NCI-H526 (cell line): Measurements from ENCODE around the gene BMF.
A peak's percentile ranks its signal among the peaks of the same experiment; 100 is the strongest.

Experiments
- DNase-seq, 2 experiments: peaks; one replicate each; lab custom pipeline; 2025; lab: John Stamatoyannopoulos, UW

BMF gene

DNA sequence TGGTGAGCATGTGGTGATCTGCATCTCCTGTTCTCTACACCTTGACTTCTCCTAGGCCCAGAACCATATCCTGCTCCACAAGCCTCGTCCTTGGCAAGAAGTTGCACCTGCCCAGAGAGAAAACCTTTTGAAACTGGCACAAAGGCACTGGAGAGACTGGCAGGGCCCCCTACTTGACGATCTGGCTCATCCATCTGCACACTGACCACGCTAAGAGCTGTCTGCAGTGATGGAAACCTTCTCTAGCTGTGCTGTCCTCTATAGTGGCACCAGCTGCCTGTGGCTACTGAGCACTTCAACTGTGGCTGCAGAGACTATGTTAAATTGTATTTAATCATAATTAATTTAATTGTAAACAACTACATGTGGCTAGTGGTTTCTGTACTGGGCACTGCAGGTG, 43.5 kb downstream of the BMF start:
- no peak for DNase-seq

DNA sequence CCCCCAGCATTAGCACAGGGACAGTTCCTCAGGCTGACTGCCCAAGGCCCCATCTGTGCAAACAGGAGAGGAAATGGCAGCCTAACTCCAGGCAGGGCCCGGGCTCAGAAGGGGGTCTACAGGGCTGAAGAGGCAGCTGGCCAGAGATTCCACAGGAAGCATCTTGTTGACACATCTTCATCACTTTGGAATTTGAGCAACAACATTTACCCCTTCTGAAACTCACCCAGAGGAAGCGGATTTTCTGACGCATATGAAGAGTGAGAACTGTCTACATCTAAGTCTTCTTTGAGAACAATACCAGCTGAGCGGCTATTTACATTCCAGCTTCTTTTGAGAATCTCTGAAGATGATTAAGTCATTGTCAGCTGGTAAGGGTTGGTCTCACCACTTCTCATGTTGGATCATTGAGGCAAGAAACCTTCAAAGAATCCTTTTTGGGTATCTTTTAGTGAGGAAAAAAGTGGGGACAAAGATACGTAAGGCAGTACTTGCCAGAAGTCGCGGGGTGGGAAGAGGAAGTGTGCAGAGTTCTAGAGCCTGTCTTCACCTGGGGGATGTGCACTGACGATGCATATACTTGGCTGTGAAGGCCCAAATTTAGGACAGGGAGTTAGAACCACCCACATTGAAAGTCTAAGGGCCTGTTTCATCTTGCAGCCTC, 44.3 kb downstream of the BMF start:
- DNase-seq: no peak

DNA sequence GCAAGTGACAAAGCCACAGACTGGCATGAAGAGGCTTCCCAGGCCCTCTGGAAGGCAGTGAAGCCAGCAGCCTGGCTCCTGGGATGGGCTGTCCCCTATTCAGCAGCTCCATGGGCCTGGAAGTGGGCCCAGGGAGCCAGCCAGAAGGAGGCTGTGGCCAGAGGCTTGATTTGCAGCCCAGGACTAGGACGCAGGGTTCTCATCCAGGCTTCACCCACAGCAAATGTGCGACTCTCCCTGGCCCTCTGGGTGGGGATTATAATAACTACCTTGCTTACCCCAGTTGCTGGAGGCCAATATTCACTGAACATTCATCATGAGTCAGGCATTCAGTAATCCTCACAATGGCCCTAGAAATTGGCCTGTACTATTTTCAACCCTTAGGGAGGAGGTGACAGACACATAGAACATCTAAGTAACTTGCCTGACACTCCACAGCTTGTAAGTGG, 45.1 kb downstream of the BMF start:
- no peak for DNase-seq

DNA sequence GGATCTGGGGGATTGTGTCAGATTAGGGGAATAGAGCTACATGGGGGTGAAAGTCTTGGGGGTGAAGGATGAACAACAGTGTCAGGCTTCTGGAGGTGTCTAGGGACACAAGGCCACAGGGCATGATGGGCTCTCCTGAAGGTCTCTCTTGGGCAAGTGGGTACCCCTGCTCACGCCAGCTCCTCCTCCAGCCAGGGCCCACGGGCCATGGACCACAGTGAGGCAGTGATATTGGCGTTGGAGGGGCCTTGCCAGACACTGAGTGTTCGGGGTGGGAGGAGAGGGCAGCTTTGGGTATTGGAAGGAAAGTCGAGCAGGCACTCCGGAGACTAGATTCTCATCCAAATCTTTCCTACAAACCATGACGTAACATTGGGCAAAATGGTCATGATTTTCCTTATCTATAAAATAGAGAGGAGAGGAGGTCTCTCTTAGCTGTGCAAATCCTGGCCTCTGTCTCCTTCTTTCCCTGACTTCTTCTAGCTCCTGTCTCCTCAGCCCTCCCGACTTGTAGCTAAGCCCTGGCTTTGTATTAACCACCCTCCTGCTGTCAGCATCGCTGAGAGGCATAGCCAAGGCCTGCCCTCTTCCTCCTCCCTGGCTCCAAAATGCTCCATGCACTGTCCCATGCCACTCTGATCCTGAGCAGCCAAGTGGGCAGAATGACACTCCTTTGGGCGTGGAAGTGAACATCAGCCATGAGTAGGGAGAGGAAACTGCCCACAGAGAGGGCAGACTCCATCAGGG, 45.7 kb downstream of the BMF start:
- no peak for DNase-seq

DNA sequence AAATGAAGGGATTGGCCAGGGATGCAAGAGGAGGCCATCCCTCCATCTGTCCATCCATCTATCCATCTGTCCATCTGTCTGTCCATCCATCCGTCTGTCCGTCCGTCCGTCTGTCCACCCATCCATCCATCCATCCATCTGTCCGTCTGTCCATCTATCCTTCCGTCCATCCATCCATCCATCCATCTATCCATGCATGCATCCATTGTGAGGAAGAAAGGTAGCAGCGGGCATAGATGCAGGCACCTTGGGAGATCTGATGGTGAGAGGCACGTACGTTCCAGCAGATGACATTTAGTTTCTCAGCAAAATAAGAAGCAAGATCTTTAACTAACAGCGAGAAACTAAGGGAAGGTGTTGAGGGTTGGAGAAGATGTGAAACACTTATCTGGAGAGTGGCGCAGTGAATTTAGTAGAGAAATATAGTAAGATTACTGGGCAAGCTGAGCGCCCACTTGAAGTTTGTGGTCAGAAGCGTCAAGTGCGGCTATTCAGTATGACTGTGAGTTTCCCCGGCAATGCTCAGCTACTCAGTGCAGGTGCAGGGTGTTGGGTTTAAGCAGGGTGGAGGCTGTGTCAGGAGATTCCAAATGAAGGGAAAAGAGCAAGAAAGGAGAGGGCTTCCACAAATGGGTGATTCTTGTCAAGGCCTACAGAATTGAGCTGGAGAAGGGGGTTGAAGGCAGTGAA, 47.3 kb downstream of the BMF start:
- no peak for DNase-seq

DNA sequence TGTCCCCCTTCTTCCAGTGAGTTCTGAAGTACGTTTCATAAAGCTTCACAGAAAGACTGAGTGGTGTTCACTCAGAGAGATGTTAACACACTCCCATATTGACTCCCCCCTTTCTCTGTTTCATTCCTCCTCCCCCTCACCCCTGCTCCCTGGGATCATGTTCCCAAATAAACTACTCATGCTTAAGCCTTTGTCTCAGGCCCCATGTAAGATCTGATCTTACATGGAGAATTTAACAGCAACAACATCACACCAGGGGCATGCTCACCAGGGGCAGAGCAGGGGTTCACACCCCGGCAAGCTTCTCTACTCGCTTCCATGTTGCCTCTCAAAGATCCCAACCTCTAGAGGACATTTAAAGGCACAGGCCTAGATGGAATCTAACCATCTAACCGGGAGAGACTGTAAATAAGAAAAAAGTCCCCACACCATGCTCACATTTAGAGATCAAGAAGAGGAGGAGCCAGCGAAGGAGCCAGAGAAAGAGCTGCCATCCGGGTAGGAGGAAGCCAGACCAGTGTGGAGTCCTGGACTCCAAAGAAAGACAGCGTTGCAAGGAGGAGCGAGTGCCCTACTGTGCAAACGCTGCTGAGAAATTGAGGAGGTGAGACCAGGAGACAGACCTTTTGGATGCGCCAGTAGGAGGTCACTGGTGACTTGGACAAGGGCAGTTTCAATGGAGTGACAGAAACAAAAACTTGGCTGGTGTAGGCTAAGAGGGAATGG, 48.3 kb downstream of the BMF start:
- DNase-seq: no peak

DNA sequence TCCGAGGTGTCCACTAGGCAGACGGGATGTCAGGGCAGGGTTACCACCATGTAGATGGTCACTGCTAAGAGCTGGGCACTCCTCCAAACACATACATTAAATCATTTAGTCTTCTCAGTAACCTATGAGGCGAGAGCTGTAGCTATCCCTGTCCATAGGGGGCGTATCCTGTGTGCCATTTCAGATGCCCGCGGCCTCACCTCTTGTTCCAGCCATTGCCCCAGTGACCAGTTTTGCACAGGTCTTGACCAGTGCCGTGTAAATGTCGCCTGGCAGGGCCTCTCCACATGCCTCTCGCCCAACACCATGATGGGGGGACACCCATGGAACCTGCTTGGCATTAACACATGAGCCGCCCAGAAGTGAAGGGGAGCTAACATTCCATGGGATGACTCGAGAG, 48.9 kb downstream of the BMF start:
- DNase-seq: no peak

DNA sequence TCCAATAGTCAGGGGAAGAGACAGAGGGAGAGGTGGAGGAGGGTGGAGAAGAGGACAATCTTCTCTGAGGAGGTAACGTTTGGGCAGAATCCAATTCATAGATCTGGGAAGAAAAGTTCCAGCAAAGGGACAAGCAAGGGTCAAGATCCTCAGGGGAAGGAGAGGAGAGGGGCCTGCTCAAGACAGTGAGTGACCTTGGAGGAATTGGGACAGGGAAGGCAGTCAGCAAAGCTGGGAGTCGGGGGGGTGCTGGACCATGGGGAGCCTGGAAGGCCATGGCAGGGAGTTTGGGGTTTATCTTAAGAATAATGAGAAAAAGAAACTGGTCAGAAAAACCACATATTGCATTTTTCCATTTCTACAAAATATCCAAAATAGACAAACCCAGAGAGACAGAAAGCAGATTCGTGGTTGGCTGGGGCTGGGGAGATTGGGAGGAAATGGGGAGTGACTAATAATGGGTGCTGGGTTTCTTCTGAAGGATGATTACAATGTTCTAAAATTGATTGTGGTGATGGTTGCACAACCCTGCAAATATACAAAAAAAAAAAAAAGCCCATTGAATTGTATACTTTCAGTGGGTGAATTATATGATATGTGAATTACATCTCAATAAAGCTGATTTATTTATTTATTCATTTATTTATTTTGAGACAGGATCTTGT, 50.1 kb downstream of the BMF start:
- DNase-seq: no peak

DNA sequence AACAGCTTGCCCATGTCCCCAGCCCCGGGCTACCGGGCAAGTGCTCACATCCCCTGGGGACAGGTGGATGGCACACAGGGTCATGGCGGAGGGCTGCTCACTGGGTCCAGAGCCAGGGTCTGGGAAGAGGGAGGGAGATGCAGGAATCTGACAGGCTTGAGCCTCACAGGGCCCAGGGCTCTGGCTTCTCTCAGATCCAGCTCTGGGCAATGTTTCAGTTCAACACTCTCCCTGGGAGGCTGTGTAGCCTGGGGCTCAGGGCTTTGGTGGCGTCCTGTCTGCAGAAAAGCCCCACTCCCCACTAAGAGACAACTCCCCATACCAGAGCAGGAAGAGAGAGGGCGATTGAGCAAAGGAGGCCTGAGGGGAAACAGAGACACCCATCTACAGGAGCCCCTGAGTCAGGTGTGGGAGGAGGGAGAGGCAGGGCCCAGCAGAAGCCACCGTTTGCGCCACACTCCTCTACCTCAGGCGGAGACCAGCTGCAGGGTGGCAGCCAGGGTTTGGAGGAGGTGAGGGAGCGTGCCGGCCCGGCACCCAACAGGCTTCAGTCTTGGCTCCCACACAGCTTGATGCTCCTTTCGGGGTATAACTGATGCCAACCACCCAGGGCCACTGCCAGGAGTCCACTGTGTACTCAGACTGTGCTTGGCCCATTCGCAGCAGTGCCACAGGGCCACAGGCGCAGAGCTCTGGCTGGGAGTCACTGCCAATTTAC, 52.9 kb downstream of the BMF start:
- peak; percentile 11 to 71 for DNase-seq

DNA sequence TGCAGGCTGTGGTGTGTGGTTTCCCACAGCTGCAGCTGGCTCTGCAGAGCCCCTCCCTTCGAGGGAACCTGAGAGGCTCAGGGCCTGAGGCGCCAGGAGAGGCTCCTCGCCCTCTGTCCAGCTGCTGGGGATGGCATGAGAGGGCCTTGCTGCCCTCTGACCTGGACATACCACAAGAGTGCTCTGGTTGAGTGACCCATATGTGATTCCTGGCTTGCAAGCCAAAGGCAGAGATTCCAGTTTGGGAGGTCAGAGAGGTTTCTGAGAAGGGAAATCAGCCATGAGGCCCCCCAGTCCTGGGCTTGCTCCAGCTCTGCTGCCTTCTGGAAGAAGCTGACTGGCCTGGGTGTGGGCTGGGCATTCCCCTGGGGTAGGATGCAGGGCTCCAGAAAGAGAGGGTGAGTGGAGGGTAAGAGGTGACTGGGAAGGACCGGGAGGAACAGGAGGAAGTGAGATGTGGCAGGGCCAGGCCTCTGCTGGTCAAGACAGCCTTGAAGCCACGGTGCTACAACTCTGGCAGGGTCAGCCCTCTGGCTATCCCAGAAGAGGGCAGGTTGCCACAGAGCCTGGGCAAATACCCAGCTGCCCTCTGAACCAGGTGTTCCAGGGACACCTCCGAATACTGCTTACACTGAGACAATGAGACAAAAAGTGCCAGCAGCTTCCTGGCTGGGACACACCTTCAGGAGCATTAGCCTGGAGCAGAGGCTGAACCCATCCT, 53.7 kb downstream of the BMF start:
- DNase-seq: peak; percentile 68 to 88

DNA sequence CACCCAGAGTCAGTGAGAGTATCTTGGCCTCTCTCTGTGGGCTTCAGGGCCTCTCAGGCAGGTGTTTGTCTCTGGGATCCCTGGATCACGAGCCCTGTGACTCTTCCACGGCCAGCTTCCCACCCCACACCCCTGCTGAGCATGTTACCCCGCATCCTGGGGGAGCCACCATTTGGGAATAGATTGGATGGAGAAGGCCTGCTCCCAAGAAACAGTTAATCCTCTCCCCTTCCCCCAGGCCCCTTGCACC, 54.1 kb downstream of the BMF start:
- DNase-seq: no peak

DNA sequence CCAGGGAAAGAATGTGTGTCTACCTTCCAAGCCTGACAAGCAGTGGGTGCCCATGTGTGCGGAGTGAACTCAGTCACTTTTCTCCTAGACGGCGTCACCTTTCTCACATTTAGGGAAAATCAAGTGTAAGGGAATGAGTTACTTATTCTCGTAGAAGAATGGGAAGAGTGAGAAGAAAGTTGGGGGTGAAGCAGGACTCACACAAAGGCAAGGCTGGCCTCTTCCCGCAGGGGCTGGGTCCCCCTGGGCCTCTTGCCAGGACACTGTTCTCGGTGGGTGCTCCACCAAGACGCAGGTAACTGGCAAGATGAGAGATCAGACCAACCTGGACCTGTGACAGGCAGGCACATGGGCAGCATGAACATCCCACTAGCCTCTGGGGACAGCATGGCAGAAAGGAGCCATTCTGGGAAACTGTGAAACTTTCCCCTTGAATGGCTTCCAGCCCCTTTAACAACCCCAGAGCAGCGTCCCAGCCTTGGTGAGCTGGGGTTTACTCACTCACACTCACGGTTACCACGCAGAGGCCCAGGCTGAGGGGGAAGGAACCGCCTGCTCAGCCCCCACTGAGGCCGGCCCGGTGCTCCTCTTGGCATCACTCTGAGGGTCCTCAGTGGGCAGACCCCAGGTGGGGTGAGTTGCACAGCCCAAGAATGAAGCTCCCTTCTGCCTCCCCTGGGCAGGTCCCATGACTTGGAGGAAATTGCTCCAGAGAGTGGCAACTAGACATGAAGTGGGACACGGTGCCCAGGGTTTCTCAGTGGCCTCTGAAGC, 54.7 kb downstream of the BMF start:
- DNase-seq: no peak

DNA sequence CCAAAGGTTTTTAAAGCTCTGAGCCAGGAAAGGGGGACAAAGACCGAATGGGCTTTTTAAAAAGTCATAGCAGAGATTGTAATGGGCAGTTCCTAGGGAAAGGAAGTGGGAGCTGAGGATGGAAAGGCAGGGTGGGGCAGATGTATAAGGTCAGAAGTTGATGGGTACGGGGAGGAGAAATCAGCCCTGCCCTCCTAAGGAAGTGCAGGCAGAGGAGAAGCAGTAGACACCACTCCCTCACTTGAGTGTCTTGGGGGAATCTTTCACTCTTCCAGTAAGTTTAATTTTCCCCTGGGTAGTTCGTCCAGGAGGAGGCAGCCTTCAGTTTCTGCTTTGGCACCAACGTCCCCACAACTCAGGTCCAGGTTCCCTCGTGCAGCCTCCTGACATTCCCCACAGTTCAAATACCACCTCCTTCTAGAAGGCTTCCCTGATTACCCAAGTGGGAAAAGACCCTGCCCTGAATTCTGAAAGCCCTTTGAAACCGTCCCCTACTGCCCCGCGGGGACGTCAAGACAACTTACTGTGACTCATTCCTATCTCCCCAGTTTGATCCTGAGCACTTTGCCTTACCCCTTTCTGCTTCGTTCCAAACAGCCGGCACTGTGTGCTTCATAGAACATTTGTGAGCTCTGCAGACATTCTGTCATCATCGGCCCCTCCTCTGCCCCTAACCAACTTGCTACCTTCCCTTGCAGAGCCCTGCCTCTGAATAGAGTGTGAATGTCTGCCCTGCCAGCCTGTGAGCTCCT, 55.4 kb downstream of the BMF start:
- DNase-seq: peak in 1 of 2 experiments; percentile 20

DNA sequence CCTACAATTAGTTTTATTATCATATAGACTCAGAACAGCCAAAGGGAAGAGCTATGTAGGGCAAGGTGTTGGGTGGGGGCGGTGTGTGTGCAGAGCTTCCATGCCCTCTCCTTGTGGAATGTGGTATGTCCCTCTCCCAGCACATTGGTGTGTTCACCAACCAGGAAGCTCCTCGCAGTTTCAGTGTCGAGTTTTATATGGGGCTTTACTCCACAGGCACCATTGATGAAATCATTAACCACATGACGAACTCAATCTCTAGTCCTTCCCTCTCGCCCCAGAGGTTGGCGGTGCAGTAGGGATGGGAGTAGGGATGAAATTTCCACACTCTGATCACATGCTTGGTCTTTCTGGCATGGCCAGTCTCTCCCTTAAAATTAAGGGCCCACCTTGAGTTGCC, 56.1 kb downstream of the BMF start:
- DNase-seq: peak in 1 of 2 experiments; percentile 16

DNA sequence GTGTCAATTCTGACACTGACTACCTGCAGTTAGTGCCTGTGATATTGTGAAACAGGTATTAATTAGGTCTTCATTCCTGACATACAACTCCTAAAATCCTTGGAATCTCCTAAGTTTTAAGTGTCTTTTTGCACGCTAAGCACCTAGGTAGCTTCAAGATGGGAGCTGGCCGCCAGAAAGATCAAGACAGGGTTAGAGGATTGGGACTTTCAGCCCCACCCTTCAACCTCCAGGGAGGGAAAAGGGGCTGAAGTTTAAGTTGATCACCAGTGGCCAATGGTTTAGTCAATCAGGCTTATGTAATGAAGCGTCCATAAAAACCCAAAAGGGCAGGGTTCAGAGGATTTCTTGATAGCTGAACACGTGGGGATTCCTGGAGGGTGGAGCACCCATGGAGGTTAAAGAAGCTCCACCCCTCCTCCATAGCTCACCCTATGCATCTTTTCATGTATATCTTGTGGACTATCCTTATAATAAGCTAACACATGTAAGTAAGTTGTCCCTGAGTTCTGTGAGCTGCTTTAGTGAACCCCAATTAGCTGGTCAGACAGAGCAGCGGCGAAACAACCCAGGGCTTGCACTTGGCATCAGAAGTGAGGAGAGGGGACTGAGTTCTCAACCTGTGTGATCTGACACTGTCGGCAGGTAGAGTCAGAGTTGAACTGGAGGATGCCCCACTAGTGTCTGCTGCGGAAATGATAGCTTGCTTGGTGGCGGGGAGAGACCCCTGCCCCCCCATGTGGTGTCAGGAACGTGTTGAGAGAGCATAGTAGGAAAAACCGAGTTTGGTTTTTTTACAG, 56.9 kb downstream of the BMF start:
- DNase-seq: no peak

DNA sequence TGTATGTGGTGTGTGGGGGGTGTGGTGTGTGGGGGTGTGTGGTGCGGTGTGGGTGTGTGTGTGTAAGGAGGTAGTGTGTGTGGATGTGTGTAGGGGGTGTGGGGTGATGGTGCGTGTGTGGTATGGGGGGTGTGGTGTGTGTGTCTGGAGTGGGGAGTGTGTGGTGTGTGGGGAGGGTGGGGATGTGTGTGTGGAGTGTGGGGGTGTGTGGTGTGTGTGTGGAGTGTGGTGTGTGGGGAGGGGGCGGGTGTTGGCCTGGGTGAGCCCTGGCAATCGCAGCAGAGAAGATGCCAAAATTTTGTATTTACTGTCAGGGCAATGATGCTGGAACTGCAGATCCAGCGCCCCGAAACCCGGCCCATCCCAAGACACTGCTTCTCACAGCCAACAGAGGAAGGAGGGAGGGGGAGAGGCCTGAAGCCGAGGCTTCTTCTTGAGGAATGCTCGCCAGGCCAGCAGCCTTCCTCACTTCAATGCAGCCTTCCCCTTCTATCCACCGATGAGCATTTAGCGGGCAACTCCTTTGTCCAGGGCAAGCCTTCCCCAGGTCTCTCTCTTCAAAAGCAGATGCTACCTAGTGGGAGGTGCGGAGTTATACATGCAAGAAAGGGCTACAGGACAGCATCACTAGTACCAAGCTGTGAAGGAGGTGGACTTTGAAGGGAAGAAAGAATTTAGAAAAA, 57.8 kb downstream of the BMF start:
- DNase-seq: peak in 1 of 2 experiments; percentile 21

DNA sequence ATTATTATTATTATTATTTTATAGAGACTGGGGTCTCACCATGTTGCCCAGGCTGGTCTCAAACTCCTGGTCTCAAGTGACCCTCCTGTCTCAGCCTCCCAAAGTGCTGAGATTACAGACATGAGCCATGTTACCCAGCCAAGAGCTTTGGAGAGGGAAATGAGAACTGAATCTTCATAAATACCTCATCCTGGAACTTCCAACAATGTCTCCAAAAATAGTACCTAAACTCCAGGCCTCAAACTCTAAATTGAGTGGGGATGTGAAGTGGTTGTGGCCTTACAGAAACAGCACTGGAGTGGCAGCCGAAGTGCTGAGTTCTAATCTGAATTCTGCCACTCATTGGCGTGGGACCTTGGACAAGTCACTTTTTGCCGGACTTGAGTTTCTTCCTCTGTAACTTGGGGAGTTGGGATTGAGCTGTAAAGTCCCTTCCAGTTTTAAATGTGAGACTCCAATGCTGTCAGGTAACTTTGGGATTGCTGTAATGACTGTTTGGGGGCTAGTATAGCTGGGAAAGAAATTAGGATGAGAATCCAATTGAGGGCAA, 59.7 kb downstream of the BMF start:
- DNase-seq: no peak
